ENCODE measurements around the gene TMEM132D.

The TMEM132D gene

GRCh38 chr12:129339336-129339735 is 564.5 kb downstream of the TMEM132D start:
- DNase-seq (ENCODE audit: low read depth) = no peak

DNA sequence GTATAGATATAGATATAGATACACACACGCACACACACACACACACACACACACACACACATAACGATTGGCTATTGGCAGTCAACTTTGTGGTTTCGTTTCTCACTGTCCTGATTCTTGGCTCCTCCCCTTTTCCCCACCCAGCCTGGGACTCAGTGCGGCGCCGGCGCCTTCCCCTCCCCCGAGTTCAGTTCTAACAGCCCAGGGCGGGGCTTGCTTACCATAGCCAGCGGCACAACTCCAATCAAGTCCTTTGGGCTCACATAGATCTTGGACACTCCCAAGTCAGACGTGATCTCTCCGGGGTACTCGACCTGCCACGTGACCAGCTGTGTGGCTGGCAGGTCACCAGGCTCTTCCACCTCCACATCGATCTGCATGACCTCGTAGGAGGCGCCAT is 566.4 kb downstream of the TMEM132D start:
- DNase-seq (ENCODE audit: low read depth) = no peak

DNA sequence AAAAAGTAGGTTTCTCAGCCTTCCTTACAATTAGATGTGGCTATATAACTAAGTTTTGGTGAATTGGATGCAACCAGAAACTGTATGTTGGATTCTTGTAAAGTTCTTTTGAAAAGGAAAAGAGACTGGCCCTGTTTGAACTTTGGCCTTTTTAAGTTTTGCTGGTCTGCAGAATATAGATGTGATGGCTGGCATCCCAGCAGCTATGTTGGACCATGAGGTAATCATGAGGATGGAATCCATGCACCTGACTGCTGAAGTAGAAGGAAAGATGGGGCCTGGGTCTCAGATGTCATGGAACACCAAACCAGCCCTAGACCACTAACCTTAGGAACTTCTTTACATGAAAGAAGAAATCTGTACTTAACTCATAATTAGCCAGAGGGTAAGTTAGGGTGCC is 568.1 kb downstream of the TMEM132D start:
- no peak for DNase-seq (ENCODE audit: low read depth)

GRCh38 chr12:129332286-129332685 is 571.5 kb downstream of the TMEM132D start:
- DNase-seq (ENCODE audit: low read depth) = no peak

GRCh38 chr12:129331356-129332085 is 572.3 kb downstream of the TMEM132D start:
- no peak for DNase-seq (ENCODE audit: low read depth)

GRCh38 chr12:129328235-129328634 is 575.6 kb downstream of the TMEM132D start:
- no peak for DNase-seq (ENCODE audit: low read depth)

DNA sequence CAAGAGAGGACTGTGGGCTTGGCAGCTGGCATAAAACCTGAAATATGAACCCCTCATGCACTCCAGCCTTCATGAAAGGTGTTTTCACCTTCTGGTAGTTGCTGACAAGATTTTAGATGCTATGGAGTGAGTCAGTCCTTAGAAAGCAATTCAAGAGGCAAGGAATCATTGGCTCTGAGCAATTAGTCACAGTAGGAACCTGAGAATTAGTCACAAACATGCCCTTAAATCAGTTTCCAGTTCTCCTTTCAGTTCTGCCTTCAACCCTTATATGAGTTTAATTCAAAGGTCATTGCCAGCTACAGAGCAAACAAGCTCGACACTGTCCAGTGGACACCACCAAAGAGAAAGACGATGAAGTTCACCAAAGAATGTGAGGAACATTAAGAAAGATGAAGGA is 578.3 kb downstream of the TMEM132D start:
- DNase-seq (ENCODE audit: low read depth) = no peak

- DNase-seq (ENCODE audit: low read depth) = no peak
These were observed 591.8 kb downstream of the TMEM132D start for GRCh38 chr12:129312048-129312447.

DNA sequence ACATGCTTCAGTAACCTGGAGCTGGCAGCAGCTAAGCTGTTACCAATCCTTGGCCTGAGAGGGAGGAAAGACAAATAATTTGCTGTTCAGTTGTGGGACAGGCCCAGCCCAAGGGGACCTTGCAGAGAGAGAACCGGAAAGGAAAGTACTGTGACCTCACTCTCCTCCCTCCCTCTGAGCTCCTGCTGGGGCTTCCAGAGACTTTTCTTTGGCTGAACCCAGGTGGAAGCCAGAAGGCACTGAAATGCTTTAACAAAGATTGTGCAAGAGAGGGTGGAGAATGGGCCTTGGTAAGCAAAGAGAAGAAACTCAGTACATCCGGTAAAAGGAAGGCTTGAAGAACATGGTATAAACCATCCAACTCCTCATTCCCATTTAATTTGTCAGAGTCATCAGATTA is 593.5 kb downstream of the TMEM132D start:
- DNase-seq (ENCODE audit: low read depth) = no peak

DNA sequence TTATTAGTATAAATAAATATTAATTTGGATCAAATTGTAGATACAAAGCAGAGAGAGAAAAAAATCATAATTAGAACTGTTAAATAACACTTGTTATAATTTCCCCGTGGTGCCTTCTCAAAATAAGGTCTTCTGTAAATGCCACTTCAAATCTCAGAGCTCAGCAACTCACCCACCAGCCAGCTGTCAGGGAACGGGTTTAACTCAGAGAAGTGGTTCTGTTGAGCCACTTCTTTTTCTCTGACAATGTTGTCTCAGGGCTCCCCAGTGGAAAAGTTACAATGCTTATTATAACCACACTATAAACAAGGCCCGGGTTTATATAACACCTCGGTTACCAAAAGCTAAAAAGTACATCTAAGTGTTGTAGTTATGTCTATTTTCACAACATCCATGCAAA is 598.0 kb downstream of the TMEM132D start:
- DNase-seq (ENCODE audit: low read depth) = no peak

DNA sequence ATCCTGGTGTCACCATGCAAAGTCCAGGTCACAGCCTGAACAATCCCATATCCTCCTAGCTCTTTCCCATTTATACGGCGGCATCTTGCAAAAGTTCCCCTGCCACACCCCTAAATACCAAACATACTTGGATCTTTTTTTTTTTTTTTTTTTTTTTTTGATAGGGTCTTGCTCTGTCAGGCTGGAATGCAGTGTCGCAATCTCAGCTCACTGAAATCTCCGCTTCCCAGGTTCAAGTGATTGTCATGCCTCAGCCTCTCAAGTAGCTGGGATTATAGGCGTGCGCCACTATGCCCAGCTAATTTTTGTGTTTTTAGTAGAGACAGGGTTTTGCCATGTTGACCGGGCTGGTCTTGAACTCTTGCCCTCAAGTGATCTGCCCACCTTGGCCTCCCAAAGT is 599.3 kb downstream of the TMEM132D start:
- no peak for DNase-seq (ENCODE audit: low read depth)

- no peak for DNase-seq (ENCODE audit: low read depth)
These were observed 603.8 kb downstream of the TMEM132D start for GRCh38 chr12:129300011-129300410.

DNA sequence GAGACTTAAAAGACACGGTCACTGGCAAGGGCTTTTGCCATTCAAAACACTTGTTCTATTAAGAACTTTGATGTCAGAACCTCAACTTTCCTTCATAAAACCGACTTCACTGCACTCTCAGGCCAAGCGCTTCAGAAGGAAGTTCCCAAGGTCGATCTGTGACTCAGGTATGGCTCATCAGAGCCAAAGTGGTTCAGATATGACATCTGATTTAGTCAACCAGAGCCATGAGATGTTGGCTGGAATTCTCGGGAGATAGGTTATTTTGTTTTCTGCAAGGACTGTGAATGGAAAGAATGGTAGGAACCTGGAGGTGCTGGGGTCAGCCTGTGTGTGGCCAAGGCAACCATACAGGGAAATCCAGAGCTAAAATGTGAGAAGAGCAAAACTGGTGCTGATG is 604.9 kb downstream of the TMEM132D start:
- DNase-seq (ENCODE audit: low read depth) = no peak

DNA sequence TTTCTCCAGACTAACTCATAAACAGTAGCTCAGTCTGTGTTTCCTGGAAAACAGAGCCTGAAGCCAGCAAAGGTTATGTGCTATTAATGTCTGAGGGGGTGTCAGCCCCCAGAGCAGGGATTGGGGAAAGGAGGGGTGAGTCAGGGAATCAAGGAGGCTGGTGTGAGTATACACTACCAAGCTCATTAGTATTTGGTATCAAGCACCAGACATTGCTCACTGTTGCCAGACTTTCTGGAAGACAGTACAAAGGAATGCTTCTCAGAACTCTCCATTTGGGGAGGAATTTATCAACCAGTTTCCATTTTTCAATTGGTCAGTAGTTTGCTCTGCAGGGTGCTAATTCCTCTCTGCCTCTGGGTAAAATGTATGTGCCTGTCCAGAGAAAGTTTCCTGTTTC is 607.2 kb downstream of the TMEM132D start:
- no peak for DNase-seq (ENCODE audit: low read depth)

DNA sequence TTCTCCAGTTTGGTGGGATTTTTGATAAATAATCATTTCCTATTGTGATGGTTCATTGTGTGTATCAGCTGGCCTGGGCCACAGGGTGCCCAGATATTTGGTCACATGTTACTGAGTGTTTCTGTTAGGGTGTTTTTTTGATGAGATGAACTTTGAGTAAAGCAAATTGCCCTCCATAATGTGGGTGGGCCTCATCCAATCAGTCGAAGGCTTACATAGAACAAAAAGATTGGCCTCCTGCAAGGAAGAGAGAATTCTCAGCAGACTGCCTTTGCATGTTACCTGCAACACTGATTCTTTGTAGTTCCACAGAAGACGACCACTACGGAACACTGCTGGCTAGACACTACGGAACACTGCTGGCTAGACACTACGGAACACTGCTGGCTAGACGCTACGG is 609.0 kb downstream of the TMEM132D start:
- DNase-seq (ENCODE audit: low read depth) = no peak

DNA sequence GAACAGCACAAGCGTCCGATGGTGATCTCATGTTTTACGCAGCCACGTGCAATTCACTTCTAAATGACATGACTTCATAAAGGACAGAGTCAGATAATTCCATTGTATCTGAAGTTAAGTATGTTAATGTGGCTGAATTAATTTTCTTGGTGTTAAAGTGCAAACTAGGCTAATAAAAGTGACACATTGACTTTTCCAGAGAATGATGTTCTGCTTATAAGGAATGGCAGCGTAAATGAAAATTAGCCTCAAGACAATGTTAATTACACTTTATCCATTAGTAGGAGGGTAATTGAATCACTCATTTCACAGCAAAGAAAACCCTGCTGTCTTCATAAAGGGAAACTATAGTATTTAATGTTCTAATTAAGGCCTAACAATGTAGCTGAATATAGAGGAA is 624.1 kb downstream of the TMEM132D start:
- no peak for DNase-seq (ENCODE audit: low read depth)

- no peak for DNase-seq (ENCODE audit: low read depth)
These were observed 627.3 kb downstream of the TMEM132D start for GRCh38 chr12:129276361-129277060.

GRCh38 chr12:129269756-129270495 is 633.9 kb downstream of the TMEM132D start:
- no peak for DNase-seq (ENCODE audit: low read depth)

GRCh38 chr12:129258781-129259318 is 645.0 kb downstream of the TMEM132D start:
- no peak for DNase-seq (ENCODE audit: low read depth)

DNA sequence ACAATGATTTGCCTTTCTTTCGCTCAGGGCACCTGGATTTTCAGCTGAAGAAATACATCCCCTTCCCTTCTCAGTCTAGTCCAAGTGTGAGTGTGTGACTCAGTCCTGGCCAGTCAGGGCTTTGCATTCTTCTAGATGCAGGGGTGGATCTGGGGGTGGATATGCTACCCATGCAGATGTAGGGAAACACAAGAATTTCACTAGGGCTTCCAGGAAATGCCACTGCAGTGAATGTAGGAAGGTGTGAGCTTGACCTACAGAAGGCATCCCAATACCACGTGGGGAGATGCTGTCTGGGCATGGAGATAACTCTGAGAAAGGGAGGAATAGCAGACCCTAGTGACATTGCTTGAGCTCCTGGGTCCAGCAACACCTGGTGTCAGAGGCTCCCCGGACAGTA is 646.3 kb downstream of the TMEM132D start:
- DNase-seq (ENCODE audit: low read depth) = no peak

DNA sequence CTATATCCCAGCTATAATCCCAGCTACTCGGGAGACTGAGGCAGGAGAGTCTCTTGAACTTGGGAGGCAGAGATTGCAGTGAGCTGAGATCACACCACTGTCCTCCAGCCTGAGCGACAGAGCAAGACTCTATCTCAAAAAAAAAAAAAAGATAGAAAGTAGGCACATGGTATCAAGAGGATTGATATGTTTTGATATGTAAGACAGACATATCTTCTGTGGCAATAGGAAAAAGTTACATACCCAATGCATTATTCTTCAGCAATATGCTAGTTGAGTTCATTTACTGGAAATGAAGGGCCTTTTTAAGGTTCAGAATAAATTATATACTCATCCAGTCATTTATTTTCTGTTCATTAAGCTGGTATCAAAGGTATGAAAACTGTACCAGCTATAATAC is 657.2 kb downstream of the TMEM132D start:
- DNase-seq (ENCODE audit: low read depth) = no peak

GRCh38 chr12:129245769-129246168 is 658.1 kb downstream of the TMEM132D start:
- DNase-seq (ENCODE audit: low read depth) = no peak

- DNase-seq (ENCODE audit: low read depth) = no peak
These were observed 662.0 kb downstream of the TMEM132D start for GRCh38 chr12:129241852-129242251.

Measured in fibroblast of gingiva (primary cell).